GM03348 (cell line): ENCODE results near the gene GYG2.

Source experiments
- DNase-seq: peaks from one replicate; pipeline ENCODE4 v3.0.0; 2012; ENCODE audit warnings: low spot score

The GYG2 gene

DNA sequence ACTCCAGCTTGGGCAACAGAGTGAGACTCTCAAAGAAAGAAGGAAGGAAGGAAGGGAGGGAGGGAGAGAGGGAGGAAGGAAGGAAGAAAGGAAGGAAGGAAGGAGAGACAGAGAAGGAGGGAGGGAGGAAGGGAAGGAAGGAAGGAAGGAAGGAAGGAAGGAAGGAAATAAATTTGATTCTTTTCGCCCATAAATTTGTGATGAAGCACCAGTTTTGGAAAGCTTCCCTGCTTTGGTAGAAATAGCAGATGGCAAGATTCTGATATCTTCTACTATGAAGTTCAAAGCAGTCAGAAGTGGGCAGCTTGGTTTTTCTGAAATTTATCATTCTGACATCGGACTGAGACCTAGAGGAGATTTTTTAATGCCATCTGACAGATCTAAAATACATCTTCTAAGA is 11.7 kb upstream of the GYG2 start:
- no peak for DNase-seq

DNA sequence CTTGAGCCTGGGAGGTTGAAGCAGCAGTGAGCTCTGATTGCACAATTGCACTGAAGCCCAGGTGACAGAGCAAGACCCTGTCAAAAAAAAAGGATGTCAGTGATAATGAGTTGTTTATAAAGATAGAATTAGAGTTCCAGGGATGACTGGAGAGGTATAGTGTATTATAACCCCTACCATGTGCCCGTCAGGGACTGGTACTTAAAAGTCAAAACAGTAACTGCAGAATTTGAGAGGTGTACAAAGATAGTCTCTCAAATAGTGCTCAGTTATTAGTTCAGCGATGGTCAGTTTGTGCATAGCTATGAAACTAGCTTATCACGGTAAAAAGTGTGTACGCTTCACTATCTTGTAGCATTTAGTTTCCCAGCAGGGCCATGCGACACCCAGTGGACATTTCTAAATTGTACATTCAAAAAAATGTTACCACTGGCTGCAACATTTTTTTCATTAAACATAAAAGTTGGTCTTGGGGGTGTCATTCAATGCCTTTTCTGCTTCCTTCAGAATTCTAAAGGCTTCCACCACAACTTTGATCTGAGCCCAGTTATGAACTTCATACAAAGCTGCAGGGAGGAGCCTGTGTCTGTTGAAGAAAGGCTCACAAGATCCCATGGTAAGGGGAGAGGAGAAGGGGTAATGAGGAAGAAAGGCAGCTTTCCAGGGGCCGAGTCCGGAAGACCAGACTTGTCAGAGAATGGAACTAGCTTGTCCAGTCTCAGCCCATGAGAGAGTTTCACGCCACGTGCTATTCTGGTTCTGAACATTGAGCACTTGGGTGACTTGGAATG is 9.2 kb upstream of the GYG2 start:
- DNase-seq: peak; percentile 20

DNA sequence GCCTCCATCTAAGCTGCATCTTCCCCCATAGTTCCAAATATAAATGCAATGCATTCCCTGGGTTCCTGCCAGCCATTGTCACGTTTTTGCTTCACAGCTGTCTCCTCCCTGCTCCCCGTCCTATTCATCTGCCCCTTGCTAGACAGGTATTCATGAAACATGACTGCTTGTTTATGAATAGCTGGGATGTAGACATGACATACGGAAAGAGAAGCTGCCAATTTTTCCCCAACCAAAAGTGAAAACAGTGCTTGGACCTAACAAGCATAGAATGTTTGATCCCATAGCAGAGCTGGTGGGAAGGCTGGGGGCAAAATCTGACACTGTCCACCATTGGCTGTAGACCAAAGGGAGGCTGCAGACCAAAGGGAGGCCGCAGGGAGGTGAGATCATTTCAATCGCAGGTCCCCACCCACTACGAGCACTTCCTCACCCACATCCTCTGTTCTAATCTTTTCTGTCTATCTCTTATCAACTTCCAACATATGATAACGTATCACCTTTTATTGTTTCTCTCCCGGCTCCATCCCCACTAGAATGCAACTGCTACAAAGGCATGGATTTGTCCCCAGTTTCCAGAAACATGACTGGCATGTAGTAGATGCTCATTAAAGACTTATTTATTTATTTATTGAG is 8.5 kb upstream of the GYG2 start:
- no peak for DNase-seq

DNA sequence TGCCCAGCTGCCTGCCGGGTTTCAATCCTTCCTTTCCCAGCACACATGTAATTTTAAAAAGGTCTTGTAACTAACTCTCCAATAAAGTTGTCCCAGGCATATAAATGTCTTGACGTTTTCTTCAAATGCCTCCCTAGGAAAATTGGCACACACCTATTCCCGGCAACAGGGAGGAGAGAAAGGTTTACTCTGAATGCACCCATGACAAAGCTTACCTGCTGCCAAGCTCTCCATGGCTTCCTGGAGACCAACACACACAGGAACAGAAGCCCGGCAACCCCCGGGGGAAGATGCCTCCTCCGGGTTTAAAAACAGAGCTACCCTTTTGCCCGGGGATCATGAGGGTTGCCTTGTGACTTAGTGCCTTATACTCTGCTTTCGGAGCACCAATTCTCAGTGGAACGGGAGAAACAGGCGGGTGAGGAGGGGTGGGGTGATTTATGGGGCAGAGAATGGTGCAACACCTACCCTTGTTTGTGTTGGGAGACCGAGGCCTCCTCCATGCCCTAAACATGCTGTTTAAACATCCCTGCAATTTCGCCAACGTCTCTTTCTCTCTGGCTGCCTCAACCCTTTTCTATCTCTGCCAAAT is 4.8 kb upstream of the GYG2 start:
- no peak for DNase-seq

DNA sequence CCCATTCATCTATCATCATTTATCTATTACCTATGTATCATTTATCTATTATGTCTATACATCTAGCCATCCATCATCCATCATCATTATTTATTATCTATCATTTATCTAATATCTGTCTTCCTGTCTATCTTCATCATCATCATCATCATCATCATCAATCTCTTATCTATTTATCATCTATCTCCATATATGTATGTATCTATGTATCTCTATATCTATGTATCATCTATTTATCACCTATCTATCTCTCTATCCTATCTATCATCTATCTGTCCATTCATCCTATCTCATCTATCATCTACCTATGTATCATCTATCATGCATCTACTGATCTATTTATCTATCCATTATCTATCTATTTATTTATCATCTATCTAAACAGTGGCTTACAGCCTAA is 3.8 kb upstream of the GYG2 start:
- no peak for DNase-seq

DNA sequence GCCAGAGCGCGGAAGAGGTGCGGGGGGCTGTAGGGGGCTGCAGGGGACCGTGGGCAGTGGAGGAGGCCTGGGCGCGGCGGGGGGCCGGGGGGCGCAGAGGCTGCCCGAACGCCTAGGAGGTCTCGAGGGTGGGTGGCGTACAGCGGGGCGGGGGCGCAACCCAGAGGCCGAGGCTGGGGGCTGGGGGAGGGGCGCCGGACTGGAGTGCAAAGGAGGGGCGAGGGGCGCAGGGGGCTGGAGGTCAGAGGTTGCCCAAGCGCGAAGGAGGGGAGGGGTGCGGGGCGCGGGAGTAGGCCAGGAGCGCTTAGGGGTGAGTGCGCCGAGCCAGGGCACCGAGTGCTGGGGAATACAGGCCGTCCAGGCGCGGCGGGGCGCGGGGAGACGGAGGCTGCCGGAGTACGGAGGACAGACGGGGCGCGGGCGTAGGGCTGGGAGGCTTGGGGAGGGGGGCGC is 255 bp downstream of the GYG2 start:
- peak; percentile 12 for DNase-seq

DNA sequence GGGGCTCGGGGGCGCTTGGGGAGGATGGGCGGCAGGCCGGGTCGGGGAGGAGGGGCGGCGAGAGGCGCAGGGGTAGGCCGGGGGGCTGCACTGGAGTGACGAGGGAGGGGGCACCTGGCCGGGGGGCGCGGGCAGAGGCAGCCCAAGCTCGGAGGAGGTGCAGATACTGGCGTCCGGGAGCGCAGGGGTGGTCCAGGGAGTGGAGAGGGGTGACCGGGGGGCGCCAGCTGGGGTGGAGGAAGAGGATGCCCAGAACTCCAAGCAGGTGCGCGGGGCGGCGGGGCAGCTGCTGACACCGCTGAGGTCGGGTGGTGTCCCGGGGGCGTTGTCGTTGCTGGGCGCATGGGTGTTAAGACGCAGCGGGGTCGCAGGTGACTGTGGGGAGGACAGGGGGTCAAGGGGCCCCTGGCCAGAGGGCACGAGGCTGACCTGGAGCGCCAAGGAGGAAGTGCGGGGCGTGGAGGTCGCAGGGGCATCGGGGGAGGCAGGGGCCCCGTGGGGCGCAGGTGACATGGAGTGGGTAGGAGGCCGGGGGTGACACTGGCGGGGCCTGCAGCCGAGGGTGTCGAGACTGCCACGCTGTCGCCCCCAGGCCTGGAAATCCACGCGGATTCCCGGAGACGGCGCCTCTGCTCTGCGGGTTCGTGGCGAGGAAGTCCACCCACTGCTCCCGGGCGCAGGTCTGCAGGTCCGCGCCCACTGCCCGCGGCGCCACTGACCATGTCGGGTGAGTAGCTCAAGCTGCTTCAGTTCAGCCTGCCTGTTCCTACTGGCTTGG is 928 bp downstream of the GYG2 start:
- DNase-seq: no peak

DNA sequence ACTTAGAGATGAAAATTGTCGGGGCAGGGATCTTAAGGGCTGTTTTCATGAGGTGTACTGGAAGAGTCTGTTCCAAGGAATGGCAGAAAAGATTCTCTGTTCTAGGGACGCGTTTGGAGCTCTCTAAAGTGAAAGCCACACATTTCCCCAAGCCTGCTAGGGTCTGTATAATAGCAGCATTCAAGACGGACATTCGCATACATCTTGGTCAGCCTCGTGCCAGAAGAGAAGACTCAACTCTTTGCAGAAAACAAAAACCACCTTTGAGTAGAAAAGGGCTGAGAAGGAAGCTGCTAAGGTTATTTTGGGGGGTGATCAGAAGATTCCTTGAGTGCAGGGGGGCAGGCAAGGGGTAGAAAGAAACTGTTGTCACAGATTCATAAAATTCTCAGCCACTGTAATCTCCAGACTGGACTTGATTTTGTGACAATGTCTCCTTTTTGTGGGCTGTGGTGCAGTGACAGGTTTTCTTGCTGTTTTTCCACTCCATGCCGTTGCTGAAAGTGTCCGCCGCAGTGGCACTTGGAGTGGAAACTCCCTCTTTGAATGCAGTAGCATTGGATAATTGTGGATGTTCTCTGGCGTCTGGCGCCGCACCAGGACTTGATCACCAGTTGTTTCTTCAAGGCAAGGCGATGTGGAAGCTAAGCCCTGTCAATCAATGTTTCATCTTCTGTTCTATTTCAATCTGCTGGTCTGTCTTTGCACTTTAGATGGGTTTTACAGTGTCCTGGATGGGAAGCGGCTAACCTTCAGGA is 2.9 kb downstream of the GYG2 start:
- no peak for DNase-seq

DNA sequence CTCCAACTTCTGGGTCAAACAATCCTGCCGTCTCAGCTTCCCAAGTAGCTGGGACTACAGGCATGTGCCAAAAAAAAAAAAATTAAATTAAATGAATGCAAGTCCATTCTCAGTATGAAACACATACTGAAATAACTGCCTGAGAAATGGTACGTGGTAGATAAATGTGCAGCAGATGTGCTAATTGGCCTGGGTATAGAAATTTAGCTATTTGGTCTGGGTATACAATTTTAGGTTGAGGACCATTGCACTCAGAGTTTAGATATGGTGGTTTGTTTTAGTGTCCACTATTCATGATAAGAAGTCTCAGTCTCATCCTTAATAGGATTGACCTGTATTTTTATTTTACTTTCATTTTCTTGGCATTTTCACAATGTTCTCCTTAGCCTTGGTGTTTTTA is 9.2 kb downstream of the GYG2 start:
- DNase-seq: no peak

DNA sequence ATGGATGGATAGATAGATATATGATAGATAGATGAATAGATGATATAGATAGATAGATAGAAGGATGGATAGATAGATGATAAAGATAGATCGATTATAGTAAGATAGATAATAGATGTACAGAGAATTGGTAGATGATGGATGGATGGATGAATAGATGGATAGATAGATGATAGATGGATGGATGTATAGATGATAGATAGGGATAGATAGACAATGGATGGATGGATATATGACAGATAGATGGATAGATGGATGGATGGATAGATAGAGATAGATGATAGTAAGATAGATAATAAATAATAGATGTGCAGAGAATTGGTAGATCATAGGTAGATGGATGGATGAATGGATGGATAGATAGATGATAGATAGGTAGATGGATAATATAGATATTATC is 12.2 kb downstream of the GYG2 start:
- DNase-seq: no peak

DNA sequence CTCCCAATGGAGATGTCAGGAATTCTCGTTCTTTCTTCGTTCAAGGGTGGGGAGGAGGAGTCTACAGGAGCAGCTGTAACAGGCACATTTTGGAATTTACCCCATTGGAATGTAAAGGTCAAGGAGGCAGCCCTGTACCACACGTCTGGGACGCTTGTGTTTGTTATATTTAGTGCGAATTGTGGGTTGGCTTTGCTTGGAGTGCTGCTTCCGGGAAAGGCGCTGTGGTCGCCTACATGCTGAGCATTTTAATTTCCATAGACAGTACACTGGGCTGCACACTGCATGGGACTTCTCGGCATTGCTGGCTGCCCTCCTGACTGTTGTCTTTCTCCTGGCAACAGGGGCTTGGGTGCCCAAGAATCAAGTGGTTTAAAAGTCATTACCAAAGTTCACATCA is 12.8 kb downstream of the GYG2 start:
- no peak for DNase-seq

DNA sequence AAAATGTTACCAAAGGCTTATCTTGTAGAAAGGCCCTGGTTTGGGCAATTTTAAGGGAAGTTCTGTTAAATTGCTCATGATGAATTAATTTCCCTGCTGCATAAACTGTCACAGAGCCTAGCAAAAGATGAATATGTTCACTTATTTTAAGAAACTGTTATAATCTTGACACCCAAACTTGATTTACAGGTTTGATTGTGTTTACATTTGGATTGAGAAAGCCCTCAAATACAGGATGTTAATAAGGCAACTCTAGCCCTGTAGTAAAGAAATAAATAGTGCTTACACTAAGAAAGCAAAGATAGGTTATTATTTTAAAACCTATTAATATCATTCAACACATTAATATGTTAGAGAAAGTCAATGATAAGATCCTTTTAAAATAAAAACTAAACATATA is 18.3 kb downstream of the GYG2 start:
- no peak for DNase-seq

DNA sequence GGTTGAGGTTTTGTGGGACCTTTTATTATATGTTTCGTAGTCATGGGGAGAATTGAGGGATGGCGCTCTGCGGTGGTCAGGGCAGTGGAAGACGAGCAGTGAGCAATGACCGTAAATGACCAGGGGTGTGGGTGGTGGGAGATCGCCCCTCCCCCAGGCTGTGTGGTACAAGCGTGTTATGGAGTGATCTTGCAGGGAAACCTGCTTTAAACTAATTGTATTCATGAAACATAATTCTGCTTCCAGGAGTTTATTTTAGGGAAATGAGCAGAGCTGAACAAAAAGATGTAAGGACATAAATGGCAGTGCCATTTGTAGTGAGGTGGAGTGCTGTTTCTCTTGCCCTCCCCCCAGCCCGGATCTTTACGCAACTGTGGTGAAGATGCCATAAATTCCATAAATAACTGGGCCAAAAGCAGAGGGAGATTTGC is 20.2 kb downstream of the GYG2 start:
- DNase-seq: peak; percentile 67

DNA sequence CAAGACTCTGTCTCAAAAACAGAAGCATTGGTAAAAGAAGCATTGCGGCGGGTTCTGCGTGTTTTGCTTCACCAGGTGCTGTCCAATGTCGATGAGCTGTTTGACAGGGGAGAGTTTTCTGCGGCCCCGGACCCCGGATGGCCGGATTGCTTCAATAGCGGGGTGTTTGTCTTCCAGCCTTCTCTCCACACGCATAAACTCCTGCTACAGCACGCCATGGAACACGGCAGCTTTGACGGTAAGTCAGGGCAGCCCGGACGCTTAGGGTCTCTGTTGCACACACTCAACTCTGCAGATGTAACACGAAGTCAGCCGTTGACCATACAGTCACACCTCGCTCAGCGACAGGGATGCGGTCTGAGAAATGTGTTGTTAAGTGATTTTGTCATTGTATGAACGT is 26.2 kb downstream of the GYG2 start:
- no peak for DNase-seq

DNA sequence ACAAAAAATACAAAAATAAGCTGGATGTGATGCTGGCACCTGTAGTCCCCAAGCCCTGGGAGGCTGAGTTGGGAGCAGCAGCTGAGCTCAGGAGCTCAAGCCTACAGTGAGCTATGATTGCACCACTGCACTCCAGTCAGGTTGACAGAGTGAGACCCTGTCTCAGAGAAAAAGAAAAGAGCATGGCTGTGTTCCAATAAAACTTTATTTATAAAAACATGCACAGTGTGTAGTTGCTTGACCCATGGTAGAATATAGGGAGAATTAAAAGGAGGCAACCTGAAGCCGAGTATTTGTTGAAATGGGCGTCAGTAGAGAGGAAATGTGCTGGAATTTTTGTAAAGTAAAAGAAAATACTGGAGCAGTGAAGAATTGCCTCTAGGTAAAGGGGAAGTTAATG is 27.0 kb downstream of the GYG2 start:
- DNase-seq: no peak

DNA sequence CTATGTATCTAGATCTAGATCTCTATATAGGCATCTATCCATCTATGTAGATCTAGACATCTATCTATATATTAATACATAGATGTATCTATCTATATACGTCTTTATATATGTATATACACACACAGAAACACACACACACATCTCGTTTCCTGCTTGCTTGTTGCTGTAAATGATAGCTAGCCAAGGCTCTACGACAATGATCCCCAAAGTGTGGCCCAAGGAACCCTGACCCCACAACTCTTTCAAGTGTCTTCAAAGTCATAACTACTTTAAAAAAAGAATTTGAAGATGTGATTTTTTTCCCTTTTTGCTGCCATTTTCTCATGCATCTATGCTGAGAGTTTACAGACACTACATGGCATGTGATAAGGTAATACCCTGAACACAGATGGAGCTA is 28.8 kb downstream of the GYG2 start:
- no peak for DNase-seq

DNA sequence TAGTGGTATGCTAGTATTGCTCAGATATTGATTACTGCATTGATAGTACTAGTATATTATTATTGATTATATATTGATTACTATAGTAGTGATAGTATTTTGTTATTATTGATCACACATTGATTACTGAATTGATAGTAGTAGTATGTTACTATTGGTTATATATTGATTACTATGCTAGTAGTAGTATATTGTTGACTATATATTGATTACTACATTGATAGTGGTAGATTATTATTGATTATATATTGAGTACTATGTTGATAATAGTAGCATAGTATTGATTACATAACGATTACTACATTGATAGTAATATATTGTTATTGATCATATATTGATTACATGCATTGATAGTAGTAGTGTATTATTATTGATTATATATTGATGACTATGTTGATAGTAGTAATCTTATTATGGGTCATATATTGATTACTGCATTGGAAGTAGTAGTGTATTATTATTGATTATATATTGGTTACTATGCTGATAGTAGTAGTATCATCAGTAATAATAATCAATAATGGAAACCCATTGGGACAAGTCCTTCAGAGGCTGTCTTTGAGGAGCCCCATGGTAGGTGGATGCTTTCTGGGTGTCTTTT is 30.6 kb downstream of the GYG2 start:
- DNase-seq: no peak

DNA sequence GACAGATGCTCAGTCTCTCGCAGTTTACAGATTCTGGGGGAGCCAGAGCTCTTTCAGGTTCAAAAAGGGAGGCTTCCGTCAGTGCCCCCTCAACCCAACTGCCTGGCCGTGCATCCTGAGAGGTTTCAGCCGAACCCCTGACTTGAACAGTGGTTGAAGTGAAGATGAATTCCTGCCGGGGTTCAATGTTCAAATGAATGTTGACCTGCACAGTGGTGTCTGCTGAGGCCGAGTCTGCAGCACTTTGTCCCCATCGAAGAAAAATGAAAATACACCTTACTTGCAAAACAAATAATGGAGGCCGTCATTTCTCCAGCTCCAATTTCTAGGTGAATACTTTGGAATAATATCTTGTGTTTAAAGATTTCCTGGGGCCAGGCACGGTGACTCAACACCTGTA is 33.7 kb downstream of the GYG2 start:
- DNase-seq: no peak

DNA sequence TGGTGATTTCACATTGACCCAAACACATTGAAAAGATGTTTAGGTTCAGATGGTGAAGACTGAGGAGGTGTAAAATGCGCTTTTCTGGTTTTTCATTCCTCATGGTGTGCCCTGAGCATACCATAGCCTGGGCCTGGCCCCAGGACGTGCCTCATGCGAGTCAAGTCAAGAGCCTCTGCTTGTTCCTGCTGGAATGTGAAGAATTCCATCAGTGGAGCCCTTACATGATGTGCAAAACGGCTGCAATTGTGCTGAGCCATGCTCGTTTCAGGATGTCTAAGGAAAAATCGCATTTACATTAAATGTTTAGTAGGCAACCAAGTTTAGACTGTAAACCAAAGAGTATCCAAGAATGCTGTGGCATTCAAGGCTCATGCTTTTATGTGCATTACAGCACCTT is 34.9 kb downstream of the GYG2 start:
- DNase-seq: peak; percentile 11

DNA sequence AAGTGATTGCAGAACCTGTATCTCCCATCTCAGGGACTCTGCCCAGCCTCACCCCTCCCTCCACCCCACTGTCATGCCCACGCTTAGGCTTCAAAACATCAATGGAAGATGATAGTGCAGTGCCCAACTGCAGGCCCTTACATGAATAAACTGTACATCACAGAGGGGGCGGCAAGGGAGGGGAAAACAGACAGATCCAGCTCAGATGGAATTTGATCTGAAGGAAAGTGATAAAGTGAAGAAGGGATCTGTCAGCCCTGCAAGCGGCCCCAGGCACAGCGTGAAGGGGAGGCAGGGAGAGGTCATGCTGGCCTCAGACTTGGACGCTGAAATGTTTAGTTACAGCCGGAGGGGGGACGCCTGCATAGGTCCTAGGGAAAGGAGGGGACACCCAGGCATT is 38.5 kb downstream of the GYG2 start:
- no peak for DNase-seq

DNA sequence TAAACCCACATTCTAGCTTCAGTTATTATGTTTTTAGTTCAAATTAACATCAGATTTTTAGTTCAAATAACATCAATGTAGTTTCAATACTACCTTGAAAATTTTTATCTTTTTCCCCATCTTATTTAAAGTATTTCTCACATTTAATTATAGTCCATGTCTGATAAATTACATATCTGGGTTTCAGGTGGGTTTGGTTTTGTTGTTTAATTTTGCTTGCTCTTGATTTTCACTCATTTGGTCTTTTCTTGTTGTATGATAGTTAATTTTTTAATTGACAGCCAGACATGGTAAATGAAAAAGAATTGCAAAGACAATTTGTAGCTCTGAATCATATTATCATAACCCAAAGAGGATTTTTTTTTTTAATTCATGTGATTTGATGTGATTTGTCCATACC is 41.9 kb downstream of the GYG2 start:
- DNase-seq: no peak

DNA sequence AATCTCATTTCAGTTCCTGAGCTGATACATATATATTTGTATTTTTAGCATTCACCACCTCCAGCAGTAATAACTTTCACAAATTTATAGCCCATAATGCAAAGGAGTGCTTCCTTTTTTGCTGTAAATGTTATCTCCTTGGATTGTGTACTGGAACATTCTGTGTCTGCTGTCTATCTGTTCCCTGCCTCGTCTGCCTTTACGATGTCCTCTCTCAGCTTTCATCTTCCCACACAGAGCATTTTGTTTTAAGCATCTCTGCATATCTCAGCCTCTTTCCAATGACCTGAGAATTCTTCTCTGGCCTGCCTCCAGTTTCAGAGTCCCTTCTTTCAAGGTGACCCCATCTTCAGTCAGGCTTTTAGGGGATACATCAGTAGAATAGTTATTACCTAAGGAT is 43.1 kb downstream of the GYG2 start:
- DNase-seq: no peak
